HCT116 (cell line): ENCODE data around the gene CDH4. TPM values are rescaled to one million over a fixed set of nuclear protein-coding genes. Genes with fewer than 3 reads are reported as not detected.

Experiments
- ATAC-seq: fragments of 200-7000 bp; cut with Tn5 transposase; 2 replicates; pipeline ENCODE4 v1.9.1; 2020; ENCODE audit warnings: mild to moderate bottlenecking, moderate library complexity
- BruUV-seq: library from RNA; stranded (reverse); fragments of 400-500 nt; replicated peaks from 2 replicates; lab custom pipeline; 2021; lab: Mats Ljungman, UMichigan
- CTCF ChIA-PET: fragments of 300-600 bp; sonication (Branson Sonifier 250); formaldehyde crosslinking; loops from one replicate; lab custom pipeline; 2021; ENCODE audit warnings: antibody characterized with exemption; lab: Charles Lee
- POLR2A ChIA-PET: fragments of 300-600, 350-600 bp; sonication (Branson Sonifier 250); formaldehyde crosslinking; loops from one replicate; lab custom pipeline; 2021; ENCODE audit warnings: antibody characterized with exemption; lab: Charles Lee
- RAD21 ChIA-PET, 2 experiments: fragments of 300-600 bp; sonication (Branson Sonifier 250); formaldehyde crosslinking; loops; one replicate each; lab custom pipeline; 2023; ENCODE audit warnings: low total read pairs in 2 of 2; ENCODE audit not compliant: uncharacterized antibody in 2 of 2, unreplicated experiment in 2 of 2, low non-redundant PET in 1 of 2; lab: Charles Lee
- DNase-seq: peaks from one replicate; pipeline ENCODE4 v3.0.0-alpha.2; 2010; ENCODE audit warnings: low read depth, low spot score
- H2AFZ ChIP-seq: fragments of 200-600 bp; shearing (Covaris generic), sonication (generic); 2 replicates; pipeline ENCODE4 v1.6.1; 2017; ENCODE audit warnings: low read depth, mixed run types, mixed read lengths, antibody characterized with exemption, low read length; ENCODE audit not compliant: poor library complexity, severe bottlenecking
- H3K27ac ChIP-seq: 2 replicates; pipeline ENCODE4 v1.5.1; 2012; ENCODE audit warnings: low read depth, low read length
- H3K27me3 ChIP-seq: fragments of 200-600 bp; sonication (generic); 2 replicates; pipeline ENCODE4 v1.6.1; 2016; ENCODE audit warnings: mixed run types, low read length, mixed read lengths; ENCODE audit not compliant: insufficient read depth
- H3K36me3 ChIP-seq, 2 experiments: fragments of 200-500 bp in 1 of 2; fragments of 200-600 bp in 1 of 2; sonication (Bioruptor generic) in 1 of 2; sonication (generic) in 1 of 2; 2 replicates each; pipeline versions ENCODE4 v1.5.1 to v1.6.1; 2014 to 2016; ENCODE audit warnings: low read length in 2 of 2, inconsistent platforms in 1 of 2, mixed read lengths in 1 of 2, mixed run types in 1 of 2; ENCODE audit not compliant: insufficient read depth in 2 of 2, control insufficient read depth in 1 of 2
- H3K4me1 ChIP-seq, 2 experiments: fragments of 200-600 bp in 1 of 2; sonication (generic) in 1 of 2; 2 replicates each; pipeline versions ENCODE4 v1.5.1 to v1.6.1; 2012 to 2017; ENCODE audit warnings: low read length in 2 of 2, inconsistent platforms in 1 of 2, mild to moderate bottlenecking in 1 of 2, mixed read lengths in 1 of 2, mixed run types in 1 of 2, moderate library complexity in 1 of 2; ENCODE audit not compliant: insufficient read depth in 2 of 2, control insufficient read depth in 1 of 2
- H3K4me2 ChIP-seq: fragments of 200-600 bp; sonication (generic); 2 replicates; pipeline ENCODE4 v1.6.1; 2017; ENCODE audit warnings: mixed run types, low read length, mixed read lengths
- H3K4me3 ChIP-seq, 2 experiments: fragments of 200-600 bp in 1 of 2; sonication (generic) in 1 of 2; replicated peaks in 1 of 2; 2 replicates each; pipeline ENCODE4 v1.5.1; 2011 to 2016; ENCODE audit warnings: low read length in 2 of 2, control low read depth in 1 of 2, low read depth in 1 of 2, mild to moderate bottlenecking in 1 of 2, mixed read lengths in 1 of 2, mixed run types in 1 of 2
- H3K79me2 ChIP-seq: fragments of 200-600 bp; sonication (generic); 2 replicates; pipeline ENCODE4 v1.6.1; 2017; ENCODE audit warnings: mild to moderate bottlenecking, mixed run types, low read length, moderate library complexity, mixed read lengths; ENCODE audit not compliant: insufficient read depth
- H3K9ac ChIP-seq: fragments of 200-600 bp; sonication (generic); 2 replicates; pipeline ENCODE4 v1.6.1; 2016; ENCODE audit warnings: low read length, mixed read lengths
- H3K9me2 ChIP-seq: fragments of 200-600 bp; sonication (generic), shearing (Covaris generic); 2 replicates; pipeline ENCODE4 v1.6.1; 2017; ENCODE audit warnings: mixed run types, mild to moderate bottlenecking, moderate library complexity; ENCODE audit not compliant: insufficient read depth
- H3K9me3 ChIP-seq, 2 experiments: fragments of 200-500 bp in 1 of 2; fragments of 200-600 bp in 1 of 2; sonication (Bioruptor generic) in 1 of 2; sonication (generic) in 1 of 2; 2 replicates each; pipeline ENCODE4 v1.6.1; 2014 to 2017; ENCODE audit warnings: low read length in 2 of 2, mixed read lengths in 2 of 2, inconsistent platforms in 1 of 2, low read depth in 1 of 2, mild to moderate bottlenecking in 1 of 2, mixed run types in 1 of 2, moderate library complexity in 1 of 2; ENCODE audit not compliant: control insufficient read depth in 1 of 2, insufficient read depth in 1 of 2
- H4K20me1 ChIP-seq: fragments of 200-600 bp; sonication (generic), shearing (Covaris generic); 2 replicates; pipeline ENCODE4 v1.6.1; 2017; ENCODE audit warnings: mixed run types, mild to moderate bottlenecking, moderate library complexity; ENCODE audit not compliant: insufficient read depth
- ATF3 ChIP-seq: IDR thresholded peaks from 2 replicates; pipeline ENCODE4 v1.6.1; 2012
- CBX3 ChIP-seq: IDR thresholded peaks from 2 replicates; pipeline ENCODE4 v1.6.1; 2012; ENCODE audit warnings: low read depth
- CEBPB ChIP-seq: IDR thresholded peaks from 2 replicates; pipeline ENCODE4 v1.6.1; 2012; ENCODE audit warnings: low read depth
- EGR1 ChIP-seq: IDR thresholded peaks from 2 replicates; pipeline ENCODE4 v1.6.1; 2012; ENCODE audit warnings: low read depth
- ELF1 ChIP-seq: IDR thresholded peaks from 2 replicates; pipeline ENCODE4 v1.6.1; 2012; ENCODE audit warnings: low read depth, borderline replicate concordance
- EZH2 ChIP-seq: fragments of 200-600 bp; sonication (generic); IDR thresholded peaks from 2 replicates; pipeline ENCODE4 v1.6.1; 2017; ENCODE audit warnings: antibody characterized with exemption, mixed run types
- EZH2phosphoT487 ChIP-seq: fragments of 200-600 bp; IDR thresholded peaks from 2 replicates; pipeline ENCODE4 v1.6.1; 2018; ENCODE audit warnings: antibody characterized with exemption, borderline replicate concordance
- FOSL1 ChIP-seq: IDR thresholded peaks from 2 replicates; pipeline ENCODE4 v1.6.1; 2012; ENCODE audit warnings: low read depth
- JUND ChIP-seq: IDR thresholded peaks from 2 replicates; pipeline ENCODE4 v1.6.1; 2012
- MAX ChIP-seq: IDR thresholded peaks from 2 replicates; pipeline ENCODE4 v1.6.1; 2012
- POLR2A ChIP-seq: IDR thresholded peaks from 2 replicates; pipeline ENCODE4 v1.7.0; 2011; ENCODE audit warnings: borderline replicate concordance; ENCODE audit not compliant: insufficient read depth, insufficient read length; ENCODE audit errors: extremely low read depth
- REST ChIP-seq: IDR thresholded peaks from 2 replicates; pipeline ENCODE4 v1.6.1; 2012; ENCODE audit warnings: low read depth
- SIN3A ChIP-seq: IDR thresholded peaks from 2 replicates; pipeline ENCODE4 v1.6.1; 2012; ENCODE audit warnings: low read depth
- SP1 ChIP-seq: IDR thresholded peaks from 2 replicates; pipeline ENCODE4 v1.6.1; 2012; ENCODE audit warnings: low read depth
- YY1 ChIP-seq: IDR thresholded peaks from 2 replicates; pipeline ENCODE4 v1.6.1; 2011; ENCODE audit warnings: low read length, low read depth, moderate library complexity, mild to moderate bottlenecking; ENCODE audit not compliant: insufficient replicate concordance; ENCODE audit errors: extremely low read depth
- ZBTB33 ChIP-seq: IDR thresholded peaks from 2 replicates; pipeline ENCODE4 v1.6.1; 2011; ENCODE audit warnings: mild to moderate bottlenecking, low read length, moderate library complexity; ENCODE audit not compliant: insufficient replicate concordance; ENCODE audit errors: extremely low read depth
- ZFX ChIP-seq: fragments of 450-650 bp; IDR thresholded peaks from 2 replicates; pipeline ENCODE4 v1.6.1; 2017
- ZNF274 ChIP-seq: fragments of 200-500 bp; sonication (Bioruptor generic); IDR thresholded peaks from 2 replicates; pipeline ENCODE4 v1.6.1; 2014; ENCODE audit warnings: mild to moderate bottlenecking, low read depth, low read length, inconsistent platforms
- intact Hi-C: fragments of 100-400 bp; cut with micrococcal nuclease; formaldehyde crosslinking; loops from 2 replicates; pipeline ENCODE4 v1.10.0; 2022
- total RNA-seq: library from RNA; stranded (reverse); gene quantifications from one replicate; pipeline ENCODE4 v1.2.1, GENCODE V29; 2021; ENCODE audit not compliant: unreplicated experiment

CDH4 gene
- total RNA-seq, 1 experiment from 2014 or later = not detected

- Histone ChIP-seq H3K4me1 (no peaks in the 10 kb centered on the region), H3K27ac (no peak overlapping the region), H3K4me2 (no peak overlapping the region), H3K36me3 (no peaks in the 10 kb centered on the region), H4K20me1 (no peaks in the 10 kb centered on the region), H3K9me2 (no peaks in the 10 kb centered on the region), H3K4me3 (no peak overlapping the region), H3K9me3 (peaks cover 0 to 11% of the 10 kb centered on the region in 2 experiments; a peak in 1 of 4 replicates), H3K79me2 (no peaks in the 10 kb centered on the region), H3K27me3 (no peaks in the 10 kb centered on the region), H2AFZ (no peak overlapping the region), H3K9ac (no peak overlapping the region)
- no peak for TF ChIP-seq YY1
- no peak for TF ChIP-seq EGR1
- TF ChIP-seq ZBTB33 = no peak
- no peak for TF ChIP-seq EZH2phosphoT487
- no peak for TF ChIP-seq ELF1
- no peak for TF ChIP-seq ATF3
- TF ChIP-seq FOSL1 = no peak
- no peak for TF ChIP-seq ZNF274
- TF ChIP-seq SIN3A = no peak
- no peak for TF ChIP-seq SP1
- no peak for TF ChIP-seq ZFX
- TF ChIP-seq CBX3 = no peak
- TF ChIP-seq MAX = no peak
- TF ChIP-seq CEBPB = no peak
- TF ChIP-seq POLR2A = no peak
- no peak for TF ChIP-seq EZH2
- no peak for TF ChIP-seq REST
- TF ChIP-seq JUND = no peak
- BruUV-seq = no TSS peak
- ChIA-PET CTCF (no interaction called here), RAD21 (no interaction called here), POLR2A (no interaction called here)
- ATAC-seq (no peak), DNase-seq (no peak)
- intact Hi-C loops = no loop called here
Measured at GRCh38 chr20:61271312-61272231, 19.5 kb downstream of the CDH4 start.
